GM18520 (cell line): Measurements from ENCODE around the gene ENG.

Source experiments
- ATAC-seq: cut with Tn5 transposase; IDR thresholded peaks from one replicate; pipeline ENCODE4 v1.9.1; 2021; ENCODE audit not compliant: unreplicated experiment

Gene ENG

GRCh38 chr9:127778280-127779135 lies 76.0 kb downstream of the ENG start, which contains the start of gene SH2D3C:
SH2D3C (minus strand) TSS chr9:127778666; CDS start chr9:127778627, 39 bp downstream.
- ATAC-seq, result peak; percentile 17

DNA sequence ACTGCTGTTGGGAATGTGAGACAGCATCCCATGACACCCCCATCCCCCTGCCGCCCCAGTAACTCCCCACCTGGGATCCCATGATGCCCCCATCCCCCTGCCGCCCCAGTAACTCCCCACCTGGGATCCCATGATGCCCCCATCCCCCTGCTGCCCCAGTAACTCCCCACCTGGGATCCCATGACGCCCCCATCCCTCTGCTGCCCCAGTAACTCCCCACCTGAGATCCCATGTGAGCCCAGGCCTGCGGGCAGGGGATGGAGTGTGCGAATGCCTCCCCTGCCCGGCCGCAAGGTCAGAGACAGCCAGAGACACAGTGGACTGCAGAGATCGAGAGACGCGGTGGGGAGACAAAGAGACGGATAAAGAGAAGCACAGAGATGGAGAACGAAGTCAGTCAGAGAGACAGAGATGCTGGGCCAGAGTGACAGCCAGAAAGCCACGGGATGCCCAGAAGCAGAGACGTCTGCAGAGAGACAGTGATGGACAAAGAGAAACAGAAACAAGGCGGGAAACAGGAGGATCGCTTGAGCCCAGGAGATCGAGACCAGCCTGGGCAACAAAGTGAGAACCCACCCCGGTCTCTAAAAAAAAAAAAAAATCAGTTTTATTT lies 77.0 kb downstream of the ENG start:
- no peak for ATAC-seq

DNA sequence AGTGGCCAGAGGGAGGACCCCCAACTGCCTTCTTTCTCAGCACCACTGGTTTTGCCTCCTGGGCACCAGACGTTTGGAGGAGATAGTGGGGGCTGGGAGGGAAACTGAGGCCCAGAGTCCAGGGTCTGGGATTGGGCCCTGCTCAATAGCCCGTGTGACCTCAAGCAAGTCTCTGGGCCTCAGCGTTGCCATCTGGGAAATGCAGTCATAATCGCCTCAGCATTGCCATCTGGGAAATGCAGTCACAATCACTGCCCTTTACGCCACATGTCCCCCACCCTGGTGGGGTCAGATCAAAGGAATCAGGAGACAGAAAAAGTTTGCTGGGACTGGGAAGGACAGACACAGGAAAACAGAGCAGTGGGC lies 77.6 kb downstream of the ENG start:
- no peak for ATAC-seq

DNA sequence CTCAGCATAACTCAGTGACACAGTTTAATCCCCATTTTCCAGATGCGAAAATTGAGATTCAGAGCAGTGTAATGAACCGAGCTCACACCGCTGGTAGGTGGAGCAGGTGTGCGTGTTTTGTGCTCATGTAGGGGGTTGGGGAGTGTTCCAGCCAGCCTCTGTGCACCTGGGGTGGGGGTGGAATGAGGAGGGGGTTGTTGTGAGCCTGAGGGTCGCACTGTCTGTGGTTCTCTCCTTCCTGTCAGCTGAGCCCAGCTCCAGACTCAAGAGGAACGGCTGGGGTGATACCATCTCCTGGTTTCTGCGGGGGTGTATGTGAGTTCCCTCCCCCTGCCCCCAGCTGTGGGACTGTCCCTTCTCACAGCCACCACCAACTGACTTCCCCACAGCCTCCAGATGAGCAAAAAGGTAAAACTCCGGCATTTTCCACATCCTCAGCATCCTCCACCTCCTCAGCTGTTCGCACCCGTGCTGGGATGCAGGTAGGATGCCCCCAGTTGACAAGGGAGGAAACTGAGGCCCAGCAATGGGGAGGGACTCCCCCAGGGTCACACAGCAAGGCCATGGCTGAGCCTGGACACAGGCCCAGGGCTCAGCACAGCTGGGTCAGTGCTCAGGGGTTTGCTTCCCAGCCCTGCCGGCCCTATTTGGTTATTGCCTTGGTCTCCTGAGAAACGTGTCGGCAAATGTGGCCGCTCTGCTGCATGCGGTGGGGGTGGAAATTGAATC lies 78.1 kb downstream of the ENG start:
- no peak for ATAC-seq

GRCh38 chr9:127773981-127774380 lies 80.5 kb downstream of the ENG start:
- ATAC-seq, result no peak

- no peak for ATAC-seq
These were observed 81.2 kb downstream of the ENG start for GRCh38 chr9:127773272-127773671.

- ATAC-seq, result no peak
These were observed 81.9 kb downstream of the ENG start for GRCh38 chr9:127772603-127773002.

DNA sequence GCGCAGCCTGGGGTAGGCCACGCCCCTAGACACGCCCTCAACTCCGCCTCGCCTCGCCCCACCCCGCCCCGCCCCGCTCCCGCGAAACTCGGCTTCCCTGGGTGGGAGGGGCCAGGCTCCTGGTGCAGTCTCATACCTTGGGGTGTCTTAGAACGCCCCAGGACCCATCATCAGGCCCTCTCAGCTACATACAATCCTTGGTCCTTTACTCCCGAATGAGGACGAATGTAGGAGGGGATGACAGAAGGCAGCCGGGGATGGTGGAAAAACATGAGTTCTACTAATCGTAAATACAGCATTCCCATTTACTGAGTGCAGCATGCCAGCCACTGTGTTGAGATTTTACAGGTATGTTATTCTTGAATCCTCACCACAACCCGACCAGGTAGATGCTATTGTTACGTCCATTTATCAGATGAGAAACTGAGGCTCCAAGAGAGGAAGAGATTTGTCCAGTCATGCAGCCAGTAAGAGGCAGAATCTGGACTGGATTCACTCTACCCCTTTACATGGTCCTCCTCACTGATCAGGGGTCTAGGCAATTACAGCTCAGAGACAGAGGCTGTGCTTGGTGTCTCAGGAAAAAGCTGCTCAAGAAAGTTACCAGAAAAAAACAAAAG lies 82.8 kb downstream of the ENG start:
- no peak for ATAC-seq

DNA sequence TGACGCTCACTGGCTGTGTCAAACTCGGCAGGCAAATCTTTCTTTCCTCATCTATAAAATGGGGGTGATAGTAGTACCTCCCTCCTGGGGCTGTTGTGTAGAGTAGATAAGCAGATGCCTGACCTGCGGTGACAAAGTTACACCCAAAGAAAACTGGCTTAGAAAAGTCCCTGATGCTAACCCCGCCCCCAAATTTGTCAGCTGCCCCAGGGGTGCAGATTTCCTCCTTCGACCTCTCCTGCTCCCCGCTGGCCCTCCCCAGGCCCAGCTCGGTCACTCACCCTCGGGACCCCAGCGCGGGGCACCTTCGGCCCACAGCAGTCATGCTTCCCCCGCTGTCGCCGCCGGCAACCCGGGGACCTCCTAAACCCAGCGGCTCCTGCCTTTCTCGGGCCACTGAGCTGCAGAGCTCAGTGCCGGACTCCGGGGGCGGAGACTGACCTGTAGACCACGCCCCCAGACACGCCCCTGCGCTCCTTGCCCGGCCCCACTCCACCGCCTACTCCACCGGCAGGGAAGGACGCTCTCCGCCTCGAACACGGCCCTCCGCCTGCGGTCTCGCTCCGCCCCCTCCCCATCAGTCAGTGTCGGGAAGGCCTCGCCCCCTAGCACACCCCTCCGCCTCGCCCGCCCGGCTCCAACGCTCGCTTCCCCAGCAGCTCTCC lies 83.4 kb downstream of the ENG start:
- peak; percentile 65 for ATAC-seq

DNA sequence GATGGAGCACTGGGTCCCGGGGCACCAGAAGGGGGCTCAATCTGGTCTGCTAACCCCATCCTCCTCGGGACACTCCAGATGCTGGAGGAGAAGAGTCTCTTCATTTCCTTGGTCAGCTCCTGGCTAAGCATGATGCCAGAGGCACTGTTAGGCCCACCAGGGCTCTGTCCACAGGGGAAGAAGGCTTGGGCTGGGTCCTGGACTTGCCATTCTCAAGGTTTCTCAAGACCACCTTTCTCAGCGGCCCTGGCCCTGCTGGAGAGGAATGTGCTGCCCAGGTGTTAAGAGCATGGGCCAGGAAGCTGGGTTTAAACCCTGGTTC lies 83.9 kb downstream of the ENG start:
- no peak for ATAC-seq

- no peak for ATAC-seq
These were observed 84.4 kb downstream of the ENG start for GRCh38 chr9:127769929-127770582.

DNA sequence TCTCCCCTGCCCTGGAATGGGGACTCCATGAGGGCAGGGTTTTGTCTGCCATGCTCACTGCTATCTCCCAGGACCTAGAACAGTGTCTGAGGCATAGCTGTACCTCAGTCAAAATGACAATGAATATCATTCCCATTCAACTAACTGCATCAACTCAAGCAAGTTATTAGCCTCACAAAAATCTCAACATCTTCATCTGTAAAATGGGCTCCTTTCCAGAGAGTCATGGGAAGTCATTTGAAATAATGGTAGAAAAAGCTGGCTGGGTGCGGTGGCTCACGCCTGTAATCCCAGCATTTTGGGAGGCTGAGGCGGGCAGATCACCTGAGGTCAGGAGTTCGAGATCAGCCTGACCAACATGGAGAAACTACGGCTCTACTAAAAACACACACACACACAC lies 85.4 kb downstream of the ENG start:
- ATAC-seq, result no peak

DNA sequence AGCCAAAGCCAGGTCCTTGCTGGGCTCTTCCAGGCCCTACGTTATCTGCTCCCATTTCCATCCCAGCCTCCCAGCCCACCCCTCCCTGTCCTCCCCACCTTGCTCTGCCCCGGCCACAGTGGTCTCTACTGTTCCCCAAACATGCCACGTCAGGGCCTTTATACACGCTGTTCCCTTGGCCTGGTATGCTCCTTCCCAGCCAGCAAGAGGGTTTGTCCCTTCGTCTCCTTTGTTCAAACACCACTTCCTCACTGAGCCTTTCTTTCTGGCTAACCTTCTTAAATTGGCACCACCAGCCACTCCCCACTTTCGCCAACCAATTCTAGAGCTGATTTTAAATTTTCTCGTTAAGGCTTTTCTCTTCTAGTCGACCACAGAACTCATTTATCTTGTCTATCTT lies 85.8 kb downstream of the ENG start:
- ATAC-seq, result no peak

DNA sequence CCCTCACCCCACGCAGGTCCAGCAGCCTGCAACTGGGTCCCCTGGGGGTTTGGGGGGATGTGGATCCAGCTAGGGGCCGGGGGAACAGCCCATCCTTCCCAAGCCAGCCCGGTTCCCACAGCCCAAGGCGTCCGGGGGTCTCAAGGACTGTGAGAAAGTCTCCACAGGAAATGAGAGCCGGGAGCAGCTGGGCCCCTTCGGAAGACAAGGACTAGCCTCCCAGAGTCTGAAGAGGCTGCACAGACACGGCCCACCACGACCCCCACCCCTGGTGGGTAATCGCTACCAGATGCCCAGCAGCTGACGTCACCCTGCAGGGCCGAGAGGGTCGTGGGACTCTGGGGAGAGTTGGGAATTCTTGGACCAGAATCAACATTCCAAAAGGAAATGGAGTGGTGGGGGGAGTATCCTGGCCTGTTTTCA lies 86.5 kb downstream of the ENG start:
- ATAC-seq, result no peak

GRCh38 chr9:127767410-127767809 lies 87.0 kb downstream of the ENG start:
- ATAC-seq, result no peak

DNA sequence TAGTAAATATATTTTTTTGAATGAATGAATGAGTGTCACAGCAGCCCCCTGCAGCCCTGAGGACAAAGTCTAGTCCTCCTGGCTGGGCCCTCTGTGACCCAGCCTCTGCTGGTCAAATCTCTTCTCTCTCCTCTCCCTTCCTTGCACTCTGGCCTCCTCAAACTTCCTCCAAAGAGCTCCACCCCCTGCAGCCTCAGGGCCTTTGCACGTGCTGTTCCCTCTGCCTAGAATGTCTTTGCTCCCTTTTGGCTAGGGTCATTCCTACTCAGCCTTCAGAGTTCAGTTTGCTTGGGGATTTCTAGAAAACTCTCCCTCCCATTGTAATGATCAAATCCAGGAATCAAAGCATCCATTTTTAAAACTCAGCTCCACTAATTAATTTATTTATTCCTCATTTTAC lies 89.0 kb downstream of the ENG start:
- ATAC-seq, result no peak
